DOHH2 (cell line): ENCODE results near the gene SLC2A6.

Source experiments
- H3F3A ChIP-seq: fragments of 200-600 bp; sonication (generic), shearing (Covaris generic); 2 replicates; pipeline ENCODE4 v1.6.0; 2016; ENCODE audit warnings: antibody characterized with exemption, mild to moderate bottlenecking; ENCODE audit not compliant: control insufficient read depth, insufficient read depth
- H3K27ac ChIP-seq: fragments of 200-600 bp; sonication (generic); 2 replicates; pipeline ENCODE4 v1.5.1; 2014; ENCODE audit warnings: low read depth, mild to moderate bottlenecking, low read length, moderate library complexity
- H3K27me3 ChIP-seq: fragments of 200-600 bp; sonication (generic); 2 replicates; pipeline ENCODE4 v1.6.1; 2014; ENCODE audit warnings: mild to moderate bottlenecking, low read length, mixed read lengths; ENCODE audit not compliant: control insufficient read depth
- H3K36me3 ChIP-seq: fragments of 200-600 bp; sonication (generic); 2 replicates; pipeline ENCODE4 v1.6.1; 2014; ENCODE audit warnings: mild to moderate bottlenecking, low read length, moderate library complexity, mixed read lengths; ENCODE audit not compliant: control insufficient read depth
- H3K4me1 ChIP-seq: fragments of 200-600 bp; sonication (generic); 2 replicates; pipeline ENCODE4 v1.6.1; 2014; ENCODE audit warnings: mild to moderate bottlenecking, low read length, mixed read lengths; ENCODE audit not compliant: control insufficient read depth
- H3K4me2 ChIP-seq: fragments of 200-600 bp; sonication (generic); 2 replicates; pipeline ENCODE4 v1.6.0; 2014; ENCODE audit warnings: mild to moderate bottlenecking, low read length, moderate library complexity
- H3K4me3 ChIP-seq: fragments of 200-600 bp; sonication (generic); 2 replicates; pipeline ENCODE4 v1.5.1; 2014; ENCODE audit warnings: mild to moderate bottlenecking, low read length, mixed read lengths
- H3K79me2 ChIP-seq: fragments of 200-600 bp; sonication (generic); 2 replicates; pipeline ENCODE4 v1.6.1; 2014; ENCODE audit warnings: mild to moderate bottlenecking, low read length, mixed read lengths; ENCODE audit not compliant: control insufficient read depth
- H3K9me2 ChIP-seq: fragments of 200-600 bp; sonication (generic); replicated peaks from 2 replicates; pipeline ENCODE4 v1.6.1; 2014; ENCODE audit warnings: mild to moderate bottlenecking, low read length, mixed read lengths; ENCODE audit not compliant: control insufficient read depth
- H3K9me3 ChIP-seq: fragments of 200-600 bp; sonication (generic); 2 replicates; pipeline ENCODE4 v1.6.1; 2014; ENCODE audit warnings: antibody characterized with exemption, low read length, mixed read lengths; ENCODE audit not compliant: control insufficient read depth, insufficient read depth
- H4K20me1 ChIP-seq: fragments of 200-600 bp; sonication (generic); 2 replicates; pipeline ENCODE4 v1.6.0; 2014; ENCODE audit warnings: low read depth, mild to moderate bottlenecking, antibody characterized with exemption, low read length, moderate library complexity; ENCODE audit not compliant: control insufficient read depth, insufficient read depth
- CTCF ChIP-seq: fragments of 200-600 bp; sonication (generic); IDR thresholded peaks from one replicate; pipeline ENCODE4 v1.5.1; 2014; ENCODE audit warnings: antibody characterized with exemption, mild to moderate bottlenecking, low read depth, low read length; ENCODE audit not compliant: poor library complexity, severe bottlenecking
- EZH2phosphoT487 ChIP-seq: fragments of 200-600 bp; sonication (generic); IDR thresholded peaks from 2 replicates; pipeline ENCODE4 v1.6.1; 2017; ENCODE audit warnings: borderline replicate concordance, mild to moderate bottlenecking, antibody characterized with exemption, low read length, moderate library complexity, mixed read lengths

SLC2A6 gene

GRCh38 chr9:133499892-133500270 is 21.0 kb upstream of the SLC2A6 start:
- no peak overlapping the region for H3K27ac ChIP-seq
- 0 out of 2 replicates have a peak, but pooled peaks cover 5% of the 10 kb centered on the region for H3K27me3 ChIP-seq
- no peaks in the 10 kb centered on the region for H3K9me2 ChIP-seq
- no peak overlapping the region for H3K4me2 ChIP-seq
- no peaks in the 10 kb centered on the region for H4K20me1 ChIP-seq
- no peaks in the 10 kb centered on the region for H3F3A ChIP-seq
- H3K4me3 ChIP-seq: no peak overlapping the region
- TF ChIP-seq EZH2phosphoT487 (no peak), CTCF (no peak)
- H3K9me3 ChIP-seq: peaks cover 10% of the 10 kb centered on the region; the same call in 1 of the 2 replicates
- no peaks in the 10 kb centered on the region for H3K4me1 ChIP-seq
- no peaks in the 10 kb centered on the region for H3K36me3 ChIP-seq
- no peaks in the 10 kb centered on the region for H3K79me2 ChIP-seq

- Histone ChIP-seq H3K4me3 (no peak overlapping the region), H3K79me2 (no peaks in the 10 kb centered on the region), H3K9me2 (no peaks in the 10 kb centered on the region), H3K4me1 (no peaks in the 10 kb centered on the region), H3K36me3 (no peaks in the 10 kb centered on the region), H3K4me2 (no peak overlapping the region), H3F3A (no peaks in the 10 kb centered on the region), H3K27me3 (0 out of 2 replicates have a peak, but pooled peaks cover 5% of the 10 kb centered on the region), H3K9me3 (peaks cover 10% of the 10 kb centered on the region; the same call in 1 of the 2 replicates), H4K20me1 (no peaks in the 10 kb centered on the region), H3K27ac (no peak overlapping the region)
- TF ChIP-seq CTCF (no peak), EZH2phosphoT487 (no peak)
Measured at GRCh38 chr9:133499132-133499891, 20.4 kb upstream of the SLC2A6 start.

GRCh38 chr9:133496861-133497842 is 18.3 kb upstream of the SLC2A6 start:
- no peaks in the 10 kb centered on the region for H3K79me2 ChIP-seq
- H3K4me1 ChIP-seq: no peaks in the 10 kb centered on the region
- H3K9me2 ChIP-seq: no peaks in the 10 kb centered on the region
- TF ChIP-seq CTCF: no peak
- no peak for TF ChIP-seq EZH2phosphoT487
- H3K4me3 ChIP-seq: no peak overlapping the region
- H3K27me3 ChIP-seq: 0 out of 2 replicates have a peak, but pooled peaks cover under 1% of the 10 kb centered on the region
- H3K27ac ChIP-seq: no peak overlapping the region
- no peaks in the 10 kb centered on the region for H4K20me1 ChIP-seq
- no peaks in the 10 kb centered on the region for H3K36me3 ChIP-seq
- H3F3A ChIP-seq: no peaks in the 10 kb centered on the region
- peaks cover 7% of the 10 kb centered on the region; the same call in 1 of the 2 replicates for H3K9me3 ChIP-seq
- H3K4me2 ChIP-seq: no peak overlapping the region
